NCI-H2171 (cell line): ENCODE results near the gene LIN28B.

Experiments used
- DNase-seq: peaks from one replicate; lab custom pipeline; 2025; lab: John Stamatoyannopoulos, UW

Gene LIN28B

GRCh38 chr6:105109955-105110895 is 153.3 kb downstream of the LIN28B start:
- DNase-seq = no peak

DNA sequence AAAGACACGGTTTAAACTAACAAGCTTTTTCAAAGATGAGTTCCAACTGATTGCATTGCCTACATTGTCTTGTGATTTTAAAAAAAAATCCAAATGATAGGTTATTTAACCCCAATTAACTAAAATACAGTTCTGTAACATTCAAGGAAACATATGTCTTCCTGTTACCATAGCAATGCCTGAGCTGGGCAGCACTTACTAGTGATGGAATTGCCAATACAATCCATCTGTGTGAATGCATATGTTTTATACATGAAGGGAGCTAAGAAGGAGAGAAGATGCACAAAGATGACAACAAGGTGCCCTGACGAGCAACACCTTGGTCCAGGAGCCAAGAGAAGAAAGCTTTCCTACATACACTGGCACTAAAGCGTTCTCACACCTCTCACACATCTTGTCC is 154.2 kb downstream of the LIN28B start:
- DNase-seq = no peak

GRCh38 chr6:105111871-105112270 is 155.0 kb downstream of the LIN28B start:
- no peak for DNase-seq

GRCh38 chr6:105112577-105112976 is 155.7 kb downstream of the LIN28B start:
- DNase-seq = no peak

- DNase-seq = peak; percentile 30
These were observed 156.5 kb downstream of the LIN28B start for GRCh38 chr6:105113422-105113821.

- DNase-seq = no peak
These were observed 159.2 kb downstream of the LIN28B start for GRCh38 chr6:105116150-105116549.

DNA sequence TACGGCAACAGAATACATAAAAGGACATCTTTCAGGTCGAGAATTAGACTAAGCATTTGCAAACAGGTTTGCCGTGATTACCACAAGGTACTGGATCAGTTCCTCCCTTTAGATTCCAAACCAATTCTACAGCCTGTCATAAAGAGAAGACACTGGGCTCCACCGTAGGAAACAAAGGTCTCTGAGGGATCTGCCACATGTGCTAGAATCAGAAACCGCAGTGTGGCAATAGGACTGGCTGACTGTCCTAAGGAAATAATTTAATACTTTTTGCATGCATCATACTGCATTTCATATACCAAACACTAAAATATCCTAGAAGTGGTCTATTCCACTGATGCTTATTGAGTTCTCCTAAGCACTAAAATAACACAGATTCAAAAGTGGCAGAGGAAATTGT is 163.7 kb downstream of the LIN28B start:
- DNase-seq = no peak

GRCh38 chr6:105121981-105122380 is 165.1 kb downstream of the LIN28B start:
- DNase-seq = no peak

DNA sequence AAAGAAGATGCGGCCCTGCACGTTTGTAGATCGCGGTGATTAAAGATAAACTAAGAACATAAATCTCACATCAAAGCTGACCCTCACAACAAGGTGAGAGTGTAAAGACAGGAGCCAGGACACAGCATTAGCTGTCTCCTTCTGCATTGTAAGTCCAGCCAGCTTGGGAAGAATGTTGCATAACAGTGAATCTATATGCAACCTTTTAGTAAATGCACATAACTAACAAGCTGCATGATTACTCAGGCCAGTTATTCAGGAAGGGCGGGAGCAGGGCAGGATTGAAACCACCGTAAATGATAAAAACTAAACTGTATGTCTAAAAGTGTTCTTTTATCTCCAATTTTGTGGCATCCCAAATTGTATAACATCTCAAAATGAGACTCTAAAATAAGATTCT is 165.8 kb downstream of the LIN28B start:
- DNase-seq = no peak
